ENCODE measurements around the gene RCC2.

GRCh38 chr1:17440827-17441168 lies 1.3 kb upstream of the RCC2 start:
- no peak for TF ChIP-seq ZFP3 (CRISPR knock-in tag; IDR thresholded peaks at IDR 0.05)
- no peak for TF ChIP-seq ARNTL (CRISPR knock-in tag; IDR thresholded peaks at IDR 0.05; ENCODE audit: borderline replicate concordance, low read depth)
- no peak for TF ChIP-seq OSR1 (CRISPR knock-in tag; IDR thresholded peaks at IDR 0.05)
- TF ChIP-seq PATZ1 (CRISPR knock-in tag; IDR thresholded peaks at IDR 0.05; ENCODE audit: borderline replicate concordance) = no peak
- TF ChIP-seq RARB (CRISPR knock-in tag; IDR thresholded peaks at IDR 0.05) = no peak
- TF ChIP-seq ZNF8 (CRISPR knock-in tag; IDR thresholded peaks at IDR 0.05) = no peak
- TF ChIP-seq POU6F1 (CRISPR knock-in tag; IDR thresholded peaks at IDR 0.05; ENCODE audit: borderline replicate concordance, low read depth) = no peak
- no peak for TF ChIP-seq GLIS3 (CRISPR knock-in tag; IDR thresholded peaks at IDR 0.05)
- no peak for TF ChIP-seq ZNF565 (CRISPR knock-in tag; conservative IDR thresholded peaks at IDR 0.05; ENCODE audit: low read depth)
- TF ChIP-seq CSRNP3 (CRISPR knock-in tag; IDR thresholded peaks at IDR 0.05) = no peak
- no peak for TF ChIP-seq ZFP30 (CRISPR knock-in tag; IDR thresholded peaks at IDR 0.05)
- TF ChIP-seq CSDC2 (CRISPR knock-in tag; IDR thresholded peaks at IDR 0.05) = no peak
